Esophagus muscularis mucosa (tissue), 4 donors: Measurements from ENCODE around the gene RBPJ.

ENCODE experiments used
- CTCF ChIP-seq, 3 experiments: fragments of 200-600 bp in 2 of 3; fragments of 450-650 bp in 1 of 3; sonication (generic) in 2 of 3; IDR thresholded peaks; one replicate each; pipeline ENCODE4 v1.5.1; 2017 to 2019; ENCODE audit warnings: antibody characterized with exemption in 3 of 3, mild to moderate bottlenecking in 2 of 3, moderate library complexity in 1 of 3
- EP300 ChIP-seq: sonication (generic); formaldehyde crosslinking; IDR thresholded peaks from one replicate; pipeline ENCODE4 v1.6.1; 2017; ENCODE audit warnings: antibody characterized with exemption
- POLR2A ChIP-seq: fragments of 450-650 bp; IDR thresholded peaks from one replicate; pipeline ENCODE4 v1.6.1; 2017; ENCODE audit warnings: antibody characterized with exemption, moderate library complexity, mild to moderate bottlenecking, low read depth
- POLR2AphosphoS5 ChIP-seq, 2 donors: sonication (generic); formaldehyde crosslinking; IDR thresholded peaks; one replicate each; pipeline ENCODE4 v1.6.1; 2017; ENCODE audit warnings: antibody characterized with exemption in 2 of 2

- TF ChIP-seq POLR2A = no peak
- no peak for TF ChIP-seq CTCF (IDR thresholded peaks at IDR 0.05)
- TF ChIP-seq POLR2AphosphoS5 (IDR thresholded peaks at IDR 0.05) = no peak
- no peak for TF ChIP-seq EP300
Measured at GRCh38 chr4:26368685-26369084, 47.9 kb downstream of the RBPJ start.
